Hepatocyte (in vitro differentiated cells): Measurements from ENCODE around the gene RABGAP1. TPM values are rescaled to one million over a fixed set of nuclear protein-coding genes. Genes with fewer than 3 reads are reported as not detected.

ENCODE experiments used
- DNase-seq: peaks from one replicate; pipeline ENCODE4 v3.0.0-alpha.2; 2016; ENCODE audit warnings: low spot score
- H2AFZ ChIP-seq: fragments of 200-600 bp; sonication (generic); 2 replicates; pipeline ENCODE4 v1.6.0; 2016; ENCODE audit warnings: antibody characterized with exemption, mild to moderate bottlenecking
- H3K27ac ChIP-seq: fragments of 200-600 bp; sonication (generic); 2 replicates; pipeline ENCODE4 v1.5.1; 2016; ENCODE audit warnings: mild to moderate bottlenecking
- H3K27me3 ChIP-seq: fragments of 200-600 bp; sonication (generic); 2 replicates; pipeline ENCODE4 v1.6.1; 2016
- H3K36me3 ChIP-seq: fragments of 200-600 bp; sonication (generic); replicated peaks from 2 replicates; pipeline ENCODE4 v1.5.1; 2016; ENCODE audit warnings: low read depth; ENCODE audit not compliant: insufficient read depth
- H3K4me1 ChIP-seq: fragments of 200-600 bp; sonication (generic); 2 replicates; pipeline ENCODE4 v1.5.1; 2016; ENCODE audit warnings: mild to moderate bottlenecking, moderate library complexity; ENCODE audit not compliant: insufficient read depth
- H3K4me2 ChIP-seq: fragments of 200-600 bp; sonication (generic); 2 replicates; pipeline ENCODE4 v1.6.0; 2016
- H3K4me3 ChIP-seq: fragments of 200-600 bp; sonication (generic); 2 replicates; pipeline ENCODE4 v1.5.1; 2016; ENCODE audit warnings: mild to moderate bottlenecking
- H3K79me2 ChIP-seq: fragments of 200-600 bp; sonication (generic); 2 replicates; pipeline ENCODE4 v1.6.0; 2017; ENCODE audit warnings: mild to moderate bottlenecking
- H3K9me2 ChIP-seq: fragments of 200-600 bp; sonication (generic); replicated peaks from 2 replicates; pipeline ENCODE4 v1.6.0; 2017; ENCODE audit warnings: mild to moderate bottlenecking; ENCODE audit not compliant: insufficient read depth
- H3K9me3 ChIP-seq: fragments of 200-600 bp; sonication (generic); 2 replicates; pipeline ENCODE4 v1.5.1; 2016; ENCODE audit warnings: low read depth, mild to moderate bottlenecking
- H4K20me1 ChIP-seq: fragments of 200-600 bp; sonication (generic); 2 replicates; pipeline ENCODE4 v1.6.0; 2016; ENCODE audit warnings: mild to moderate bottlenecking; ENCODE audit not compliant: insufficient read depth, poor library complexity, severe bottlenecking
- CTCF ChIP-seq: fragments of 200-600 bp; sonication (generic); IDR thresholded peaks from 2 replicates; pipeline ENCODE4 v1.5.1; 2016; ENCODE audit warnings: antibody characterized with exemption, mild to moderate bottlenecking; ENCODE audit not compliant: poor library complexity
- EZH2 ChIP-seq: fragments of 200-600 bp; sonication (generic); IDR thresholded peaks from 2 replicates; pipeline ENCODE4 v1.6.1; 2016; ENCODE audit warnings: antibody characterized with exemption, mild to moderate bottlenecking, borderline replicate concordance
- EZH2phosphoT487 ChIP-seq: fragments of 200-600 bp; sonication (generic); IDR thresholded peaks from one replicate; pipeline ENCODE4 v1.6.1; 2018; ENCODE audit warnings: antibody characterized with exemption, mild to moderate bottlenecking, low read depth, moderate library complexity; ENCODE audit not compliant: unreplicated experiment, severe bottlenecking
- WGBS: methylation state at CpG from one replicate; pipeline ENCODE4 v1.1.6; 2016; ENCODE audit warnings: low lambda C conversion rate; ENCODE audit errors: missing lambda C conversion rate; 5-methylcytosine and 5-hydroxymethylcytosine counted together
- polyA plus RNA-seq: library from polyadenylated mRNA; unstranded; fragments of >200 nt; fragmentation: Nextera tagmentation; extraction: Ambion mirVana; gene quantifications from 2 replicates; pipeline ENCODE4 v1.2.1, GENCODE V29; 2016
- total RNA-seq: library from RNA; depleted of rRNA; stranded (reverse); fragments of >200 nt; gene quantifications from 2 replicates; pipeline ENCODE4 v1.2.3, GENCODE V29; 2014

Gene RABGAP1
- total and polyA plus RNA-seq, 2 experiments from 2014 or later, result 26.8 to 58.4 TPM

- WGBS, result 80% methylated on average over 5 of the region's 5 CpGs
- DNase-seq, result no peak
These were observed 66.4 kb downstream of the RABGAP1 start for GRCh38 chr9:123007269-123007668.

GRCh38 chr9:123008909-123009308 lies 68.1 kb downstream of the RABGAP1 start:
- no peak for DNase-seq
- H3K36me3 ChIP-seq, result no peaks in the 10 kb centered on the region
- H3K9me3 ChIP-seq, result no peaks in the 10 kb centered on the region
- H3K27me3 ChIP-seq, result no peaks in the 10 kb centered on the region
- H3K4me3 ChIP-seq, result no peak overlapping the region
- H3K4me2 ChIP-seq, result no peak overlapping the region
- no peaks in the 10 kb centered on the region for H3K79me2 ChIP-seq
- H3K4me1 ChIP-seq, result peaks cover 4% of the 10 kb centered on the region
- TF ChIP-seq EZH2phosphoT487 (no peak), EZH2 (no peak), CTCF (no peak)
- H2AFZ ChIP-seq, result no peak overlapping the region
- no peak overlapping the region for H3K27ac ChIP-seq
- no peaks in the 10 kb centered on the region for H3K9me2 ChIP-seq
- no peaks in the 10 kb centered on the region for H4K20me1 ChIP-seq

More at GRCh38 chr9:123007269-123007668, 66.4 kb downstream of the RABGAP1 start:
- TF ChIP-seq EZH2phosphoT487 (no peak), CTCF (no peak), EZH2 (no peak)
- H3K4me3 ChIP-seq, result no peak overlapping the region
- no peaks in the 10 kb centered on the region for H3K9me3 ChIP-seq
- no peaks in the 10 kb centered on the region for H4K20me1 ChIP-seq
- H3K79me2 ChIP-seq, result no peaks in the 10 kb centered on the region
- no peaks in the 10 kb centered on the region for H3K36me3 ChIP-seq
- peaks cover under 1% of the 10 kb centered on the region for H3K4me1 ChIP-seq
- no peak overlapping the region for H3K27ac ChIP-seq
- H3K27me3 ChIP-seq, result no peaks in the 10 kb centered on the region
- H3K4me2 ChIP-seq, result no peak overlapping the region
- no peak overlapping the region for H2AFZ ChIP-seq
- no peaks in the 10 kb centered on the region for H3K9me2 ChIP-seq

- no peaks in the 10 kb centered on the region for H4K20me1 ChIP-seq
- H3K27ac ChIP-seq, result no peak overlapping the region
- H2AFZ ChIP-seq, result no peak overlapping the region
- no peak overlapping the region for H3K4me2 ChIP-seq
- no peaks in the 10 kb centered on the region for H3K79me2 ChIP-seq
- DNase-seq, result no peak
- 99% methylated on average over 3 of the region's 3 CpGs for WGBS
- no peaks in the 10 kb centered on the region for H3K36me3 ChIP-seq
- H3K4me3 ChIP-seq, result no peak overlapping the region
- H3K9me3 ChIP-seq, result no peaks in the 10 kb centered on the region
- peaks cover 4% of the 10 kb centered on the region for H3K4me1 ChIP-seq
- TF ChIP-seq CTCF (no peak), EZH2phosphoT487 (no peak), EZH2 (no peak)
- no peaks in the 10 kb centered on the region for H3K27me3 ChIP-seq
- no peaks in the 10 kb centered on the region for H3K9me2 ChIP-seq
These were observed 70.6 kb downstream of the RABGAP1 start for GRCh38 chr9:123011380-123011779.
